Spinal cord (tissue), 10 donors: ENCODE results near the gene ZBTB3. TPM values are rescaled to one million over a fixed set of nuclear protein-coding genes. Genes with fewer than 3 reads are reported as not detected.

Experiments used
- DNase-seq, 6 donors: peaks; one replicate each; pipeline versions ENCODE4 v3.0.0 to v3.0.0-alpha.2; 2013 to 2015; ENCODE audit warnings: low spot score in 6 of 6, low read depth in 4 of 6
- H3K27ac ChIP-seq: one replicate; pipeline ENCODE4 v1.5.1; 2013; ENCODE audit warnings: low read depth, low read length, control low read depth
- H3K27me3 ChIP-seq: one replicate; pipeline ENCODE4 v1.6.1; 2013; ENCODE audit warnings: low read length; ENCODE audit not compliant: control insufficient read depth, insufficient read depth
- H3K36me3 ChIP-seq: one replicate; pipeline ENCODE4 v1.6.1; 2013; ENCODE audit warnings: low read length; ENCODE audit not compliant: control insufficient read depth, insufficient read depth
- H3K4me1 ChIP-seq: one replicate; pipeline ENCODE4 v1.6.1; 2013; ENCODE audit warnings: low read length; ENCODE audit not compliant: control insufficient read depth, insufficient read depth
- H3K4me3 ChIP-seq: one replicate; pipeline ENCODE4 v1.5.1; 2013; ENCODE audit warnings: low read depth, low read length, control low read depth
- H3K9me3 ChIP-seq: one replicate; pipeline ENCODE4 v1.6.1; 2013; ENCODE audit warnings: low read length; ENCODE audit not compliant: control insufficient read depth, insufficient read depth
- WGBS: methylation state at CpG from one replicate; pipeline ENCODE4 v1.1.5; 2013; ENCODE audit warnings: missing lambda C conversion rate; ENCODE audit not compliant: insufficient coverage; 5-methylcytosine and 5-hydroxymethylcytosine counted together
- polyA plus RNA-seq, 2 donors: library from polyadenylated mRNA; unstranded; fragments of 120-200 nt; gene quantifications; one replicate each; pipeline ENCODE4 v1.2.1, GENCODE V29; 2013; ENCODE audit not compliant: insufficient read length in 2 of 2
- total RNA-seq, 2 donors: library from RNA; depleted of rRNA in 1 of 2; stranded (reverse); fragments of 120-200 nt in 1 of 2; fragments of >200 nt in 1 of 2; gene quantifications; one replicate each; pipeline versions ENCODE4 v1.2.3 to v1.2.4, GENCODE V29; 2013 to 2014
- donor health status: healthy.

The ZBTB3 gene
- total and polyA plus RNA-seq, 4 donors = 6.8 to 15.3 (median 11.6) TPM

- Histone ChIP-seq H3K4me3 (peak within 1 kb of the TSS; percentile 88), H3K36me3 (peaks cover 58% of the 10 kb centered on the region), H3K4me1 (peaks cover 36% of the 10 kb centered on the region), H3K27ac (peak within 1 kb of the TSS; percentile 91), H3K27me3 (no peaks in the 10 kb centered on the region), H3K9me3 (no peaks in the 10 kb centered on the region)
- peak; percentile 92 to 100 (median 98) for DNase-seq
- under 1% methylated on average over 88 of the region's 88 CpGs for WGBS
Observed at GRCh38 chr11:62787005-62787759, 33.2 kb upstream of the ZBTB3 start, which contains the start of gene TMEM179B. Gene TMEM179B (plus strand): TSS chr11:62787402. CDS start chr11:62787432, 30 bp downstream.

DNA sequence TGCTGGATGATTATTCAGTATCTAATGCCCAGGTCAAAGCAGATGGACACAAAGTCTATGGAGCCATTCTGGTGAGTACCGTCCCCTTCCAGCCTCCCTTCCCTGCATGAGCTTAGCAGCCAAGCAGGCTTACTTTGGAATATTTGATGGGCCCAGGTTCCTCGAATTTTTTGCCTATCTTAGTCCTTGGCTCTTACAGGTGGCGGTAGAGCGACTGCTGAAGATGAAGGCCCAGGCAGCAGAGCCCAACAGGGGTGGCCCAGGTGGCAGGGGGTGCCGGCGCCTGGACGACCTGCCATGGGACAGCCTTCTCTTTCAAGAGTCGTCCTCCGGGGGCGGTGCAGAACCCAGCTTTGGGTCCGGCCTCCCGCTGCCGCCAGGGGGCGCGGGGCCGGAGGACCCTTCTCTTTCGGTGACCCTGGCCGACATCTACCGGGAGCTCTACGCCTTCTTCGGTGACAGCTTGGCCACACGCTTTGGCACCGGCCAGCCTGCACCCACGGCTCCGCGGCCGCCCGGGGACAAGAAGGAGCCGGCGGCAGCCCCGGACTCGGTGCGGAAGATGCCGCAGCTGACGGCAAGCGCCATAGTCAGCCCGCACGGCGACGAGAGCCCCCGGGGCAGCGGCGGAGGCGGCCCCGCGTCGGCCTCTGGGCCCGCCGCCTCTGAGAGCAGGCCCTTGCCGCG is 32.5 kb upstream of the ZBTB3 start:
- peaks cover 30% of the 10 kb centered on the region for H3K4me1 ChIP-seq
- DNase-seq = peak in 5 of 6 donors; percentile 60 to 95 (median 75)
- peaks cover 59% of the 10 kb centered on the region for H3K36me3 ChIP-seq
- H3K27ac ChIP-seq = peak overlapping the region; percentile 91
- WGBS = under 1% methylated on average over 50 of the region's 51 CpGs
- no peaks in the 10 kb centered on the region for H3K9me3 ChIP-seq
- no peaks in the 10 kb centered on the region for H3K27me3 ChIP-seq
- peak overlapping the region; percentile 88 for H3K4me3 ChIP-seq

DNA sequence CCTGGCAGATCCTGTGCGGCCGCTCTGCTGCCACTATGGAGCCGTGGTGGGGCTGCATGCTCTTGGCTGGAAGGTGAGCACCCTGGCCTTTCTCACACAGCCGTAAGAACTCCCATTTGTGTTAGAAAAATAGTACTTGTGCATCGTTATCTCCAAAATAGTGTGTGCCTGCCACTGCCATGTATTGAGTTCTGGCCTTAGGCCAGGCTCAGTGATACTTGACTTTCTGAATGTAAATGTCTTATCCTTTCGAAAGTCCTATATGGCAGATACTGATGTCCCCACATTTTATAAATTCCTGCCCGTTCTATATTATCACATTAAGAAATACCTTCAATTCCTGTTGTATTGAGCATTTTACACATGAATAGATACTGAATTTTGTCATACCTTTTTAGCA is 28.8 kb upstream of the ZBTB3 start:
- DNase-seq = no peak
- H3K4me1 ChIP-seq = peaks cover 5% of the 10 kb centered on the region
- 98% methylated on average over 5 of the region's 7 CpGs for WGBS
- H3K4me3 ChIP-seq = no peak overlapping the region
- no peaks in the 10 kb centered on the region for H3K9me3 ChIP-seq
- H3K36me3 ChIP-seq = peaks cover 55% of the 10 kb centered on the region
- no peak overlapping the region for H3K27ac ChIP-seq
- no peaks in the 10 kb centered on the region for H3K27me3 ChIP-seq

- H3K4me3 ChIP-seq = no peak overlapping the region
- no peak overlapping the region for H3K27ac ChIP-seq
- H3K4me1 ChIP-seq = no peaks in the 10 kb centered on the region
- no peaks in the 10 kb centered on the region for H3K9me3 ChIP-seq
- DNase-seq = no peak
- peaks cover 76% of the 10 kb centered on the region for H3K36me3 ChIP-seq
- WGBS = 96% methylated on average over 3 of the region's 3 CpGs
- H3K27me3 ChIP-seq = no peaks in the 10 kb centered on the region
Observed at GRCh38 chr11:62778441-62778840, 24.5 kb upstream of the ZBTB3 start.

DNA sequence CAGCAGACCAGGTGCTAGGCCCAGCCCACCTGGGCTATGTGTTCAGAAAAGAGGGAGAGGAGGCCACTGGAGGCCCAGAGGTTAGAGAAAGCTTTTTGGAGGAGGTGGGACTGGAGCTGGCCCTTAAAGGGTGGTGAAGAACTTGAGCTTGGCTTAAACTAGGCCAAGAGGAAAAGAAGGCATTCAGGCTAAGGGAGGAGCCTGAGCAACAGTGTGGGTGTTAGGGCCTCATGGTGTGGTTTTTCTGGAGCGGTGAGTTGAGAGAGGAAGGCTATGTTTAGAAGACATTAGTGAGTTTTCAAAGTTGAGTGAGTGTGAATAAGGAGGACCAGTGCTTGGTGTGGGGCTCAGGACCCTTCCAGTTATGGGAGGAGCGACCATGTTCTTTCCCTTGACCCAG is 23.4 kb upstream of the ZBTB3 start:
- Histone ChIP-seq H3K27ac (no peak overlapping the region), H3K4me1 (peaks cover 1% of the 10 kb centered on the region), H3K36me3 (peaks cover 68% of the 10 kb centered on the region), H3K27me3 (no peaks in the 10 kb centered on the region), H3K4me3 (no peak overlapping the region), H3K9me3 (no peaks in the 10 kb centered on the region)
- WGBS = 89% methylated on average over 2 of the region's 2 CpGs
- no peak for DNase-seq

DNA sequence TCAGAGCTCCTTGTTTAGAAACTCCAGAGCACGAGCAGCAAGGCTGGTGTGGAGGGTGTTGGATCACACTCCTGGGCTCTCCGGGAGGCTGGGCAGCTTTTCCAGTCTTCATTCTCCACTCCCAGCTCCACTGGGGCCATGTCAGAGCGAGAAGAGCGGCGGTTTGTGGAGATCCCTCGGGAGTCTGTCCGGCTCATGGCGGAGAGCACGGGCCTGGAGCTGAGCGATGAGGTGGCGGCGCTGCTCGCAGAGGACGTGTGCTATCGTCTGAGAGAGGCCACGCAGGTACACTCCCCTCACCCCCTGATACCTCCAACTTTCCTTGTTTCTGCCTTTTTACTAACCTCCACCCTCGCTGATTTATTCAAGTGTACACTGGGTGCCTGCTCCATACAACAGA is 21.7 kb upstream of the ZBTB3 start:
- peaks cover 59% of the 10 kb centered on the region for H3K36me3 ChIP-seq
- H3K9me3 ChIP-seq = no peaks in the 10 kb centered on the region
- H3K27me3 ChIP-seq = no peaks in the 10 kb centered on the region
- H3K4me3 ChIP-seq = no peak overlapping the region
- no peak overlapping the region for H3K27ac ChIP-seq
- peaks cover 14% of the 10 kb centered on the region for H3K4me1 ChIP-seq
- no peak for DNase-seq
- WGBS = 98% methylated on average over 16 of the region's 17 CpGs

DNA sequence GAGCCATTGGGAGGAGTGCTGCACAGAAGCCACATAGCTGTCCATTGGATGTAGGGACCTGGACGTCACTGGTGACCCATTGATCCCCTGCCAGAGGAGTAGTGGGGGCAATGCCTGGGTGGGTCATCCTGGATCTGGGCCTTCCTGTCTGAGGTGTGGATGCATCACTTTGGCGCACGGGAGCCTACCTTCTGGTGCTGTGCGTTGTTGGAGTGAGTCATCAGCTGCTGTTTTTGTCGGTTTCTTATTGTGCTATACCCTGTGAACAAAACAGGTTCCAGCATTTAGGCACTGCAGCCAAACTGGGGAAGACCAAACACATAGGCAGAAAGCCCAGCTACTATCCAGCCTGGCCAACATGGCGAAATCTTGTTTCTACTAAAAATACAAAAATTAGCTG is 20.4 kb upstream of the ZBTB3 start:
- no peak for DNase-seq
- 89% methylated on average over 5 of the region's 6 CpGs for WGBS
- H3K27ac ChIP-seq = no peak overlapping the region
- no peaks in the 10 kb centered on the region for H3K9me3 ChIP-seq
- H3K27me3 ChIP-seq = no peaks in the 10 kb centered on the region
- H3K36me3 ChIP-seq = peaks cover 52% of the 10 kb centered on the region
- no peak overlapping the region for H3K4me3 ChIP-seq
- peaks cover 26% of the 10 kb centered on the region for H3K4me1 ChIP-seq

DNA sequence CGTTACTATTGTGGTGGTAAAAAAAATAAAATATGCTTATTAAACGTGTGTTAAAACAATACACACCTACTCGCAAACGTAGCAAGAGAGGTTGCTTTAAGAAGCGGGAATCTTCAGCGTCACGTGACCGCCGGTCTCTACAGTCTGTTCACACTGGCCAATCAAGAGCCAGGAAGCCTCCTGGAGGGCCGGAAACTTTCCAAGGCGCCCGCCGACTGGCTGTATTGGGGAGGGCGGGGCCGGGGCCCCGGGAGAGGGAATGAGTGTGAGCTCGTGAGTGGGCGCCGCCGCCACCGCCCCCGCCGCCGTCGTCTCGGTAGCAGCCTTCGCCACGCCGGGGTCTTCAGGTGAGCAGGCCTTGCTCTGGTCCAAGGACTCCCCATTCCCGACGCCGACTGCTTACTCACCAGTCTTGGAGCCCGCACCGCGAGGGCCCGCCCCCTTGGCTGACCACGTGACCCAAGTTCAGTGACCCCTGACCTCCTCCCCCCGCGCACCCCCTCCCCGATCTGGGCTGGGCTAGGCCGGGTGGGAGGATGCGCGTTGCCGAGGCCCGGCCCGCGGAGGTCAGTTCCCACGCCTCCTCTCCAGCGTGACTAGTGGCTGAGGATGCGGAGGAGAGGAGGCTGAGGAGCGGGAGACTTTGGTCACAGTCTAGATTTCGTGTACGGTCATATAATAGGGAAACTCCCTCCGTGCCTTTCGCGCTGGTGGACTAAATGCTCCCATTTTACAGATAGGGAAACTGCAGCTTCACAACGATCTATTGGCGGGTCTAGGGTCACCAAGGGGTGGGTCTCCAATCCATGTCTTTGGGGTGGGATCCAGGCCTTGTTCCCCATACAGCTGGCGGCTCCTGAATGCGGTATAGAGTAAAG is 17.4 kb upstream of the ZBTB3 start, which contains the start of gene TAF6L:
TSS of gene TAF6L (plus strand) at position 253 of the 878 bp plus-strand sequence. CDS start 4,388 bp downstream, outside the sequence.
- Histone ChIP-seq H3K27me3 (no peaks in the 10 kb centered on the region), H3K4me3 (peak within 1 kb of the TSS; percentile 85), H3K4me1 (peaks cover 27% of the 10 kb centered on the region), H3K9me3 (no peaks in the 10 kb centered on the region), H3K36me3 (peaks cover 35% of the 10 kb centered on the region), H3K27ac (peak within 1 kb of the TSS; percentile 96)
- WGBS = 0% methylated on average over 37 of the region's 60 CpGs
- DNase-seq = peak; percentile 89 to 99 (median 98)

DNA sequence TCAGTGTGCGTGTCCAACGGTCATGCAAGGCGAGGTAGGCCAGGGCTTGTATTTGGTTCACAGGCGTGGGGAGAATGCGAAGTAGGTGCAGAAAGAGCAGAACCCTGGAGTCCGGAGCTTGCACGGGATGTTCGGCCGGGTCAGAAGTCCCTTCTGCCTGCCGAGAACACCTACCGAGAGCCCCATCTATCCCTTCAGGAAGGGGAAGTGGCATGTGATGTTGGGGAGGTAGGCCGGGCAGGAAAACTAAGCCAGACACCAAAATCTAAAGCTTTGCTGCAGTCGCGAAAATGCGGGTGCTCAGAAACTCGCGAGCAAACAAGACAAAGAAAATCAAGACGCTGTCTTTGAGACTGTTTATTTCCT is 16.8 kb upstream of the ZBTB3 start:
- H3K4me3 ChIP-seq = peak overlapping the region; percentile 85
- peaks cover 27% of the 10 kb centered on the region for H3K4me1 ChIP-seq
- no peaks in the 10 kb centered on the region for H3K27me3 ChIP-seq
- WGBS = 3% methylated on average over 11 of the region's 18 CpGs
- H3K36me3 ChIP-seq = peaks cover 35% of the 10 kb centered on the region
- no peaks in the 10 kb centered on the region for H3K9me3 ChIP-seq
- H3K27ac ChIP-seq = peak overlapping the region; percentile 96
- no peak for DNase-seq
